GM12878 (cell line): ENCODE measurements around the gene NTM. TPM values are rescaled to one million over a fixed set of nuclear protein-coding genes. Genes with fewer than 3 reads are reported as not detected.

ENCODE experiments used
- ATAC-seq: fragments of 200-7000 bp; cut with Tn5 transposase; 3 replicates; pipeline ENCODE4 v1.9.1; 2020; ENCODE audit warnings: mild to moderate bottlenecking, moderate library complexity
- BruUV-seq: library from RNA; stranded (reverse); fragments of 400-500 nt; replicated peaks from 2 replicates; lab custom pipeline; 2021; lab: Mats Ljungman, UMichigan
- CTCF ChIA-PET: fragments of 300-600 bp; sonication (Branson Sonifier 250); formaldehyde crosslinking; extraction: SDS; loops from one replicate; lab custom pipeline; 2021; ENCODE audit warnings: inconsistent platforms; lab: Yijun Ruan, JAX
- POLR2A ChIA-PET: fragments of 350-600 bp; formaldehyde crosslinking; extraction: SDS; loops from one replicate; lab custom pipeline; 2021; ENCODE audit warnings: inconsistent platforms; lab: Charles Lee
- RAD21 ChIA-PET: fragments of 300-600 bp; sonication (Branson Sonifier 250); formaldehyde crosslinking; loops from one replicate; lab custom pipeline; 2023; ENCODE audit warnings: antibody characterized with exemption; ENCODE audit not compliant: unreplicated experiment; lab: Charles Lee
- SMC1A ChIA-PET: fragments of 300-600 bp; sonication (Branson Sonifier 250); formaldehyde crosslinking; loops from one replicate; lab custom pipeline; 2023; ENCODE audit not compliant: unreplicated experiment, uncharacterized antibody; lab: Charles Lee
- DNase-seq: peaks from one replicate; pipeline ENCODE4 v3.0.0-alpha.2; 2011; ENCODE audit warnings: low read depth, low spot score
- FAIRE-seq: peaks from 3 replicates; lab custom pipeline; 2011; peaks lifted over from hg19 to GRCh38; lab: Jason Lieb, UNC
- H2AFZ ChIP-seq: 2 replicates; pipeline ENCODE4 v1.6.0; 2011; ENCODE audit warnings: low read depth, low read length, control low read depth; ENCODE audit not compliant: control insufficient read depth
- H3K27ac ChIP-seq: 2 replicates; pipeline ENCODE4 v1.5.1; 2011; ENCODE audit warnings: control low read depth; ENCODE audit not compliant: control insufficient read depth, insufficient read depth
- H3K27me3 ChIP-seq, 2 experiments: replicated peaks in 1 of 2; 2 replicates each; pipeline versions ENCODE4 v1.6.0 to v1.6.1; 2011; ENCODE audit warnings: low read length in 1 of 2; ENCODE audit not compliant: control insufficient read depth in 2 of 2, insufficient read depth in 2 of 2
- H3K36me3 ChIP-seq, 2 experiments: 2 replicates each; pipeline ENCODE4 v1.5.1; 2011; ENCODE audit warnings: low read length in 1 of 2; ENCODE audit not compliant: control insufficient read depth in 2 of 2, insufficient read depth in 2 of 2
- H3K4me1 ChIP-seq: 2 replicates; pipeline ENCODE4 v1.6.1; 2011; ENCODE audit warnings: mild to moderate bottlenecking, low read length, moderate library complexity, mixed read lengths; ENCODE audit not compliant: control insufficient read depth, insufficient read depth
- H3K4me2 ChIP-seq: 2 replicates; pipeline ENCODE4 v1.6.0; 2011; ENCODE audit warnings: control low read depth; ENCODE audit not compliant: control insufficient read depth, insufficient read depth
- H3K4me3 ChIP-seq: fragments of 200-600 bp; sonication (generic); 2 replicates; pipeline ENCODE4 v1.5.1; 2016
- H3K79me2 ChIP-seq: 2 replicates; pipeline ENCODE4 v1.6.0; 2011; ENCODE audit warnings: low read length; ENCODE audit not compliant: control insufficient read depth, insufficient read depth
- H3K9ac ChIP-seq: 2 replicates; pipeline ENCODE4 v1.8.0; 2011; ENCODE audit warnings: low read length, control low read depth, mixed read lengths; ENCODE audit not compliant: control insufficient read depth, insufficient read depth
- H3K9me3 ChIP-seq: replicated peaks from 3 replicates; pipeline ENCODE4 v1.5.1; 2011; ENCODE audit warnings: mild to moderate bottlenecking, low read length; ENCODE audit not compliant: control insufficient read depth, insufficient read depth
- H4K20me1 ChIP-seq: 2 replicates; pipeline ENCODE4 v1.6.0; 2011; ENCODE audit not compliant: control insufficient read depth, insufficient read depth
- CBX5 ChIP-seq: sonication (generic); IDR thresholded peaks from 2 replicates; pipeline ENCODE4 v1.6.1; 2016; ENCODE audit warnings: low read depth, moderate library complexity, mild to moderate bottlenecking, inconsistent platforms
- CREB1 ChIP-seq: IDR thresholded peaks from 2 replicates; pipeline ENCODE4 v1.6.1; 2012; ENCODE audit warnings: low read depth, mild to moderate bottlenecking, inconsistent platforms
- MEF2A ChIP-seq: IDR thresholded peaks from 2 replicates; pipeline ENCODE4 v1.6.1; 2011; ENCODE audit warnings: low read depth, mild to moderate bottlenecking, low read length, moderate library complexity; ENCODE audit not compliant: insufficient read depth
- NFYB ChIP-seq: IDR thresholded peaks from 2 replicates; pipeline ENCODE4 v1.6.1; 2011; ENCODE audit warnings: low read depth, mild to moderate bottlenecking, low read length, improper control_type of control experiment, moderate library complexity; ENCODE audit not compliant: insufficient read depth
- POLR2AphosphoS2 ChIP-seq: IDR thresholded peaks from 2 replicates; pipeline ENCODE4 v1.6.1; 2011; ENCODE audit warnings: low read depth, mild to moderate bottlenecking, low read length, improper control_type of control experiment, moderate library complexity
- RB1 ChIP-seq: fragments of 450-650 bp; formaldehyde crosslinking; IDR thresholded peaks from 2 replicates; pipeline ENCODE4 v1.6.1; 2017; ENCODE audit warnings: mild to moderate bottlenecking, borderline replicate concordance
- RCOR1 ChIP-seq: conservative IDR thresholded peaks from 2 replicates; pipeline ENCODE4 v1.6.1; 2012; ENCODE audit warnings: low read depth, low read length, improper control_type of control experiment
- RELA ChIP-seq: fragments of 450-650 bp; IDR thresholded peaks from 2 replicates; pipeline ENCODE4 v1.8.0; 2014; ENCODE audit warnings: borderline replicate concordance; ENCODE audit not compliant: partially characterized antibody
- SIX5 ChIP-seq: IDR thresholded peaks from 2 replicates; pipeline ENCODE4 v1.6.1; 2011; ENCODE audit warnings: mild to moderate bottlenecking, low read depth, low read length, moderate library complexity; ENCODE audit not compliant: severe bottlenecking
- ZNF207 ChIP-seq: fragments of 450-650 bp; IDR thresholded peaks from 2 replicates; pipeline ENCODE4 v1.6.1; 2014; ENCODE audit warnings: antibody characterized with exemption, mild to moderate bottlenecking, borderline replicate concordance
- ZNF24 ChIP-seq: fragments of 450-650 bp; IDR thresholded peaks from 2 replicates; pipeline ENCODE4 v1.6.1; 2017; ENCODE audit warnings: antibody characterized with exemption, mild to moderate bottlenecking
- WGBS: methylation state at CpG from one replicate; pipeline ENCODE4 v1.1.6; 2016; ENCODE audit warnings: low lambda C conversion rate; ENCODE audit not compliant: insufficient replicate concordance, insufficient coverage; ENCODE audit errors: missing lambda C conversion rate; 5-methylcytosine and 5-hydroxymethylcytosine counted together
- in situ Hi-C: fragments of 300-500 bp; cut with MboI; formaldehyde crosslinking; loops from 9 replicates; pipeline ENCODE4 v1.14.3; 2018; ENCODE audit warnings: mixed read lengths
- intact Hi-C: fragments of 100-400 bp; cut with micrococcal nuclease; formaldehyde crosslinking; loops from one replicate; pipeline ENCODE4 v1.14.2; 2022; ENCODE audit not compliant: unreplicated experiment
- polyA plus RNA-seq, 11 experiments: library from polyadenylated mRNA; depleted of rRNA in 4 of 11; unstranded in 6 of 11; stranded (reverse) in 5 of 11; fragments of >200 nt; fragmentation: Nextera tagmentation in 4 of 11; fragmentation: Illumina TruSeq in 1 of 11; extraction: Ambion mirVana in 4 of 11; extraction: Trizol in 1 of 11; gene quantifications; 1 replicate in 1 of 11; 2 replicates in 10 of 11; pipeline versions ENCODE4 v1.2.1 to v1.2.3, GENCODE V29; 2011 to 2016; ENCODE audit warnings: inconsistent platforms in 2 of 11, missing spikeins in 2 of 11, low read depth in 1 of 11
- total RNA-seq, 4 experiments: library from RNA; depleted of rRNA in 3 of 4; stranded (reverse); fragments of >200 nt in 3 of 4; fragmentation: Illumina TruSeq in 1 of 4; extraction: Trizol in 1 of 4; gene quantifications; 2 replicates each; pipeline versions ENCODE4 v1.2.1 to v1.2.3, GENCODE V29; 2013 to 2021
- TF ChIP-seq, protein P1 (sequence below): fragments of 450-650 bp; IDR thresholded peaks from 2 replicates; pipeline ENCODE4 v1.6.1; 2018; ENCODE audit warnings: mild to moderate bottlenecking, low read depth, moderate library complexity; ENCODE audit not compliant: partially characterized antibody
- TF ChIP-seq, protein P2 (sequence below): fragments of 450-650 bp; IDR thresholded peaks from 2 replicates; pipeline ENCODE4 v1.6.1; 2014; ENCODE audit warnings: mild to moderate bottlenecking

The NTM gene
- total and polyA plus RNA-seq, 10 of the 15 experiments (the other 5 are each of a cell fraction or from before 2014, with no cell fraction given): not detected

DNA sequence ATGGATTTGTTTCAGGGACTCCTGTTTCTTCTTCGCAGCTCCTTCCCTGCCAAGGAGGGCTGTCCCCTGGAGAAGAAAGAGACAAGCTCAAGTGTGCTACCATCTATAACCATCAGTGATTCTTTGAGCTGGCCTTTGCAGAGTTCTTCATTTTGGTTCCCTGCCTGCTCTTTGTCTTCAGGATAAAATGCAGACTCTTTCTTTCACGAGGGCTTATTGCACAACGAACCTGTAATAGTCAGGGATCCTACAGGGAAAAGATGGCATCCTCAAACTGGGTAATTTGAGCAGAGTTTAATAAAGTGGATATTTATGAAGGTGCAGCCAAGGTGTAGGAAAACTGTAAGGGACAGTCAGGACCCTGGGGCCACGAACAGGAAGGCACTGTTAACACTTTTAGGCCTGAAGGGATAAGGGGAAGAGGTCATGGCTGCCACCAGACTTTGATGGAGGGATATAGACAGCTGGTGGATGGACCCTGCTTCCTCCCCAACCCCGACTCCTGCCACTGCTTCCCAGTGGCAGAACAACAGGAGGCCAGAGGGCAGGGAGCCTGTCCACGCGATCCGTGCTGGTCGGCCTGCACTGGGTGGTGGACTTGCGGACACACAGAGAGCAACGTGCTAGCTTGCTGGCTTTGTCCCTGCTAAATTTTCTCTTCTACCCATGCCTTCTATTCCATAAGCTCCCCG lies 767.0 kb downstream of the NTM start:
- H3K4me1 ChIP-seq: no peaks in the 10 kb centered on the region
- intact Hi-C loops: no loop called here
- H3K9ac ChIP-seq: no peak overlapping the region
- SMC1A ChIA-PET: no interaction called here
- 29% methylated on average over 12 of the region's 12 CpGs for WGBS
- DNase-seq (no peak), ATAC-seq (no peak), FAIRE-seq (no peak)
- no peaks in the 10 kb centered on the region for H3K36me3 ChIP-seq
- H2AFZ ChIP-seq: no peak overlapping the region
- H3K79me2 ChIP-seq: no peaks in the 10 kb centered on the region
- no peaks in the 10 kb centered on the region for H3K9me3 ChIP-seq
- POLR2A ChIA-PET: no interaction called here
- RAD21 ChIA-PET: no interaction called here
- in situ Hi-C loops: no loop called here
- H3K27ac ChIP-seq: no peak overlapping the region
- no peak overlapping the region for H3K4me3 ChIP-seq
- H3K4me2 ChIP-seq: no peak overlapping the region
- CTCF ChIA-PET: no interaction called here
- no peaks in the 10 kb centered on the region for H4K20me1 ChIP-seq
- H3K27me3 ChIP-seq: peaks cover 2 to 3% of the 10 kb centered on the region in 2 experiments
- TF ChIP-seq, protein P1, sequence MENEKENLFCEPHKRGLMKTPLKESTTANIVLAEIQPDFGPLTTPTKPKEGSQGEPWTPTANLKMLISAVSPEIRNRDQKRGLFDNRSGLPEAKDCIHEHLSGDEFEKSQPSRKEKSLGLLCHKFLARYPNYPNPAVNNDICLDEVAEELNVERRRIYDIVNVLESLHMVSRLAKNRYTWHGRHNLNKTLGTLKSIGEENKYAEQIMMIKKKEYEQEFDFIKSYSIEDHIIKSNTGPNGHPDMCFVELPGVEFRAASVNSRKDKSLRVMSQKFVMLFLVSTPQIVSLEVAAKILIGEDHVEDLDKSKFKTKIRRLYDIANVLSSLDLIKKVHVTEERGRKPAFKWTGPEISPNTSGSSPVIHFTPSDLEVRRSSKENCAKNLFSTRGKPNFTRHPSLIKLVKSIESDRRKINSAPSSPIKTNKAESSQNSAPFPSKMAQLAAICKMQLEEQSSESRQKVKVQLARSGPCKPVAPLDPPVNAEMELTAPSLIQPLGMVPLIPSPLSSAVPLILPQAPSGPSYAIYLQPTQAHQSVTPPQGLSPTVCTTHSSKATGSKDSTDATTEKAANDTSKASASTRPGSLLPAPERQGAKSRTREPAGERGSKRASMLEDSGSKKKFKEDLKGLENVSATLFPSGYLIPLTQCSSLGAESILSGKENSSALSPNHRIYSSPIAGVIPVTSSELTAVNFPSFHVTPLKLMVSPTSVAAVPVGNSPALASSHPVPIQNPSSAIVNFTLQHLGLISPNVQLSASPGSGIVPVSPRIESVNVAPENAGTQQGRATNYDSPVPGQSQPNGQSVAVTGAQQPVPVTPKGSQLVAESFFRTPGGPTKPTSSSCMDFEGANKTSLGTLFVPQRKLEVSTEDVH: no peak
- TF ChIP-seq CBX5: no peak
- no peak for TF ChIP-seq POLR2AphosphoS2
- no peak for TF ChIP-seq RB1
- TF ChIP-seq, protein P2, sequence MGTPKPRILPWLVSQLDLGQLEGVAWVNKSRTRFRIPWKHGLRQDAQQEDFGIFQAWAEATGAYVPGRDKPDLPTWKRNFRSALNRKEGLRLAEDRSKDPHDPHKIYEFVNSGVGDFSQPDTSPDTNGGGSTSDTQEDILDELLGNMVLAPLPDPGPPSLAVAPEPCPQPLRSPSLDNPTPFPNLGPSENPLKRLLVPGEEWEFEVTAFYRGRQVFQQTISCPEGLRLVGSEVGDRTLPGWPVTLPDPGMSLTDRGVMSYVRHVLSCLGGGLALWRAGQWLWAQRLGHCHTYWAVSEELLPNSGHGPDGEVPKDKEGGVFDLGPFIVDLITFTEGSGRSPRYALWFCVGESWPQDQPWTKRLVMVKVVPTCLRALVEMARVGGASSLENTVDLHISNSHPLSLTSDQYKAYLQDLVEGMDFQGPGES: no peak
- no peak for TF ChIP-seq RCOR1
- TF ChIP-seq SIX5: no peak
- TF ChIP-seq CREB1: no peak
- TF ChIP-seq RELA: no peak
- no peak for TF ChIP-seq MEF2A
- no peak for TF ChIP-seq ZNF24
- no peak for TF ChIP-seq NFYB
- TF ChIP-seq ZNF207: no peak
- BruUV-seq: no TSS peak
